K562 (cell line): ENCODE data around the gene LILRA6. TPM values are rescaled to one million over a fixed set of nuclear protein-coding genes. Genes with fewer than 3 reads are reported as not detected.

Source experiments
- ADNP ChIP-seq: fragments of 200-800 bp; sonication (Bioruptor generic); IDR thresholded peaks from 2 replicates; pipeline ENCODE4 v1.6.1; 2016; ENCODE audit warnings: missing genetic modification characterization, missing compliant biosample characterization
- ATF2 ChIP-seq: sonication (generic); formaldehyde crosslinking; IDR thresholded peaks from 2 replicates; pipeline ENCODE4 v1.8.1; 2022; ENCODE audit warnings: missing genetic modification reagents
- CC2D1A ChIP-seq: fragments of 450-650 bp; IDR thresholded peaks from 2 replicates; pipeline ENCODE4 v1.6.1; 2017; ENCODE audit warnings: mild to moderate bottlenecking
- CTCFL ChIP-seq: IDR thresholded peaks from 2 replicates; pipeline ENCODE4 v1.6.1; 2011; ENCODE audit warnings: borderline replicate concordance, low read depth, mild to moderate bottlenecking, moderate library complexity, low read length; ENCODE audit not compliant: insufficient read depth, poor library complexity, severe bottlenecking
- FOXK1 ChIP-seq: sonication (generic); formaldehyde crosslinking; IDR thresholded peaks from 2 replicates; pipeline ENCODE4 v1.8.0; 2022; ENCODE audit warnings: missing genetic modification reagents, mild to moderate bottlenecking, borderline replicate concordance
- FOXK2 ChIP-seq, 2 experiments: fragments of 450-650 bp; IDR thresholded peaks in 1 of 2; conservative IDR thresholded peaks in 1 of 2; 2 replicates each; pipeline ENCODE4 v1.6.1; 2016; ENCODE audit warnings: low read depth in 2 of 2, mild to moderate bottlenecking in 1 of 2
- HEY1 ChIP-seq: fragments of 250-450 bp; sonication (Bioruptor Pico); IDR thresholded peaks from 2 replicates; pipeline ENCODE4 v1.5.0; 2020; ENCODE audit warnings: mild to moderate bottlenecking, moderate library complexity, borderline replicate concordance
- HNRNPL ChIP-seq: fragments of 200-400 bp; formaldehyde crosslinking; IDR thresholded peaks from 2 replicates; pipeline ENCODE4 v1.6.1; 2017; ENCODE audit warnings: low read depth, mild to moderate bottlenecking, low read length
- MTA1 ChIP-seq: fragments of 450-650 bp; IDR thresholded peaks from 2 replicates; pipeline ENCODE4 v1.6.1; 2017; ENCODE audit warnings: borderline replicate concordance
- NONO ChIP-seq, 2 experiments: fragments of 200-400 bp in 1 of 2; fragments of 450-650 bp in 1 of 2; formaldehyde crosslinking in 1 of 2; IDR thresholded peaks; 2 replicates each; pipeline ENCODE4 v1.6.1; 2017; ENCODE audit warnings: low read depth in 2 of 2, mild to moderate bottlenecking in 2 of 2, moderate library complexity in 2 of 2, low read length in 1 of 2
- NR3C1 ChIP-seq: sonication (generic); formaldehyde crosslinking; IDR thresholded peaks from 2 replicates; pipeline ENCODE4 v1.8.1; 2022; ENCODE audit warnings: missing genetic modification reagents
- RBM25 ChIP-seq: fragments of 200-400 bp; formaldehyde crosslinking; IDR thresholded peaks from 2 replicates; pipeline ENCODE4 v1.6.1; 2018; ENCODE audit warnings: low read length, low read depth, moderate library complexity; ENCODE audit not compliant: severe bottlenecking
- SAFB ChIP-seq: fragments of 200-400 bp; formaldehyde crosslinking; IDR thresholded peaks from 2 replicates; pipeline ENCODE4 v1.6.1; 2017; ENCODE audit warnings: low read depth, low read length, borderline replicate concordance
- SETDB1 ChIP-seq: IDR thresholded peaks from one replicate; pipeline ENCODE4 v1.6.1; 2012; ENCODE audit warnings: low read length, control low read depth, inconsistent platforms
- SIRT6 ChIP-seq: IDR thresholded peaks from one replicate; pipeline ENCODE4 v1.6.1; 2012; ENCODE audit warnings: low read depth, mild to moderate bottlenecking, control low read depth, inconsistent platforms, low read length, moderate library complexity
- TEAD1 ChIP-seq, 2 experiments: fragments of 450-650 bp in 1 of 2; sonication (generic) in 1 of 2; formaldehyde crosslinking; IDR thresholded peaks; 2 replicates each; pipeline versions ENCODE4 v1.4.0 to v1.8.0; 2020 to 2022; ENCODE audit warnings: mild to moderate bottlenecking in 2 of 2, missing genetic modification reagents in 1 of 2
- WHSC1 ChIP-seq: IDR thresholded peaks from one replicate; pipeline ENCODE4 v1.6.1; 2012; ENCODE audit warnings: low read length, control low read depth, inconsistent platforms
- ZBTB7A ChIP-seq: IDR thresholded peaks from 2 replicates; pipeline ENCODE4 v1.6.1; 2011; ENCODE audit warnings: low read depth, mild to moderate bottlenecking, low read length, moderate library complexity, borderline replicate concordance; ENCODE audit not compliant: control insufficient read depth
- ZNF778 ChIP-seq: fragments of 450-650 bp; formaldehyde crosslinking; IDR thresholded peaks from 2 replicates; pipeline ENCODE4 v1.4.0; 2020; ENCODE audit warnings: mild to moderate bottlenecking, moderate library complexity
- ZNF780A ChIP-seq: fragments of 250-450 bp; sonication (Bioruptor Pico); IDR thresholded peaks from 2 replicates; pipeline ENCODE4 v1.5.0; 2021; ENCODE audit warnings: mild to moderate bottlenecking
- polyA plus RNA-seq, 8 experiments: library from polyadenylated mRNA; depleted of rRNA in 4 of 8; stranded (reverse) in 5 of 8; unstranded in 3 of 8; fragments of >200 nt; fragmentation: Nextera tagmentation in 2 of 8; fragmentation: Illumina TruSeq in 1 of 8; extraction: Ambion mirVana in 2 of 8; extraction: Trizol in 1 of 8; gene quantifications; 2 replicates each; pipeline versions ENCODE4 v1.2.1 to v1.2.3, GENCODE V29; 2011 to 2014; ENCODE audit warnings: inconsistent platforms in 1 of 8, missing spikeins in 1 of 8
- total RNA-seq, 7 experiments: library from RNA; depleted of rRNA in 6 of 7; stranded (reverse); fragments of >200 nt in 6 of 7; fragmentation: Illumina TruSeq in 2 of 7; extraction: Trizol in 2 of 7; gene quantifications; 2 replicates each; pipeline versions ENCODE4 v1.2.1 to v1.2.3, GENCODE V29; 2011 to 2021; ENCODE audit warnings: low replicate concordance in 1 of 7

Gene LILRA6
- total and polyA plus RNA-seq, 9 of the 15 experiments (the other 6 are each of a cell fraction or from before 2014, with no cell fraction given): 0.03 TPM; not detected in 8

GRCh38 chr19:54188215-54188871 lies 54.2 kb downstream of the LILRA6 start (continued):
- no peak for TF ChIP-seq NONO (IDR thresholded peaks at IDR 0.05; ENCODE audit: low read depth in 2 of 2, low read length in 1 of 2)
- no peak for TF ChIP-seq RBM25
- peak; percentile 66 for TF ChIP-seq CC2D1A
- TF ChIP-seq SIRT6: no peak
- TF ChIP-seq NR3C1 (CRISPR knock-in tag): no peak
- no peak for TF ChIP-seq ADNP
- TF ChIP-seq TEAD1 (CRISPR knock-in tag; IDR thresholded peaks at IDR 0.05): no peak
- peak; percentile 4; the same call in 1 of the 2 replicates for TF ChIP-seq HEY1 (CRISPR knock-in tag)
- no peak for TF ChIP-seq SAFB
- TF ChIP-seq ATF2: no peak
- no peak for TF ChIP-seq ZNF780A (CRISPR knock-in tag)
- TF ChIP-seq MTA1: peak; percentile 78
- no peak for TF ChIP-seq FOXK2 (conservative IDR thresholded peaks at IDR 0.05 in 1 of 2, IDR thresholded peaks at IDR 0.05 in 1 of 2; ENCODE audit: low read depth in 2 of 2)
- TF ChIP-seq CTCFL: no peak
- TF ChIP-seq SETDB1: no peak
- TF ChIP-seq ZNF778: no peak
- TF ChIP-seq WHSC1: no peak
- TF ChIP-seq FOXK1 (CRISPR knock-in tag): no peak
- TF ChIP-seq ZBTB7A: no peak; the same call in 1 of the 2 replicates
- TF ChIP-seq HNRNPL: no peak
